CD4-positive, alpha-beta T cell (primary cell): ENCODE data around the gene CPNE8. TPM values are rescaled to one million over a fixed set of nuclear protein-coding genes. Genes with fewer than 3 reads are reported as not detected.

Experiments
- ATAC-seq: fragments of 200-7000 bp; cut with Tn5 transposase; one replicate; pipeline ENCODE4 v1.10.0; 2022; ENCODE audit warnings: mild to moderate bottlenecking; ENCODE audit not compliant: poor library complexity
- CTCF ChIA-PET: fragments of 350-600 bp; sonication (Branson Sonifier 250); formaldehyde crosslinking; loops from one replicate; lab custom pipeline; 2021; ENCODE audit warnings: antibody characterized with exemption, inconsistent platforms; lab: Charles Lee
- POLR2A ChIA-PET: fragments of 350-600 bp; sonication (Branson Sonifier 250); formaldehyde crosslinking; loops from one replicate; lab custom pipeline; 2021; ENCODE audit warnings: antibody characterized with exemption, inconsistent platforms; lab: Charles Lee
- DNase-seq, 14 experiments: peaks; one replicate each; pipeline ENCODE4 v3.0.0-alpha.2; 2013 to 2020; ENCODE audit warnings: mixed read lengths in 2 of 14
- H3K27ac ChIP-seq, 2 donors: one replicate each; pipeline versions ENCODE4 v1.5.1 to v1.7.0; 2013; ENCODE audit warnings: low read length in 2 of 2, low read depth in 1 of 2, mild to moderate bottlenecking in 1 of 2
- H3K27me3 ChIP-seq, 2 experiments: 1 replicate in 1 of 2; 2 replicates in 1 of 2; pipeline versions ENCODE4 v1.6.1 to v1.7.0; 2013; ENCODE audit warnings: low read length in 2 of 2, control low read depth in 1 of 2, mild to moderate bottlenecking in 1 of 2, moderate library complexity in 1 of 2; ENCODE audit not compliant: insufficient read depth in 2 of 2, control insufficient read depth in 1 of 2
- H3K36me3 ChIP-seq: one replicate; pipeline ENCODE4 v1.6.1; 2013; ENCODE audit warnings: low read length, control low read depth; ENCODE audit not compliant: insufficient read depth
- H3K4me1 ChIP-seq: one replicate; pipeline ENCODE4 v1.6.1; 2013; ENCODE audit warnings: low read length, control low read depth; ENCODE audit not compliant: insufficient read depth
- H3K4me3 ChIP-seq: one replicate; pipeline ENCODE4 v1.5.1; 2013; ENCODE audit warnings: mild to moderate bottlenecking, low read length, moderate library complexity
- H3K9me3 ChIP-seq, 2 experiments: 1 replicate in 1 of 2; 2 replicates in 1 of 2; pipeline versions ENCODE4 v1.6.1 to v1.7.0; 2013; ENCODE audit warnings: low read length in 2 of 2, mild to moderate bottlenecking in 2 of 2, control low read depth in 1 of 2, moderate library complexity in 1 of 2; ENCODE audit not compliant: control insufficient read depth in 1 of 2, insufficient read depth in 1 of 2
- H3K27ac Mint-ChIP-seq: one replicate; pipeline ENCODE4 v1.8.0; 2020; ENCODE audit warnings: mixed read lengths
- H3K27me3 Mint-ChIP-seq: one replicate; pipeline ENCODE4 v1.8.0; 2021; ENCODE audit warnings: mixed read lengths
- H3K36me3 Mint-ChIP-seq: one replicate; pipeline ENCODE4 v1.8.0; 2021; ENCODE audit warnings: low read depth, mixed read lengths
- H3K4me1 Mint-ChIP-seq: one replicate; pipeline ENCODE4 v1.8.0; 2021; ENCODE audit warnings: low read depth, mixed read lengths
- H3K4me3 Mint-ChIP-seq: one replicate; pipeline ENCODE4 v1.8.0; 2020; ENCODE audit warnings: mild to moderate bottlenecking, mixed read lengths
- H3K9me3 Mint-ChIP-seq: one replicate; pipeline ENCODE4 v1.8.0; 2020; ENCODE audit warnings: mixed read lengths
- intact Hi-C, 2 experiments: fragments of 100-400 bp; cut with DNase I in 1 of 2; cut with micrococcal nuclease in 1 of 2; formaldehyde crosslinking; loops; one replicate each; pipeline versions ENCODE4 v1.15.1 to v1.9.0; 2023 to 2025; cut with DNase I, micrococcal nuclease
- total RNA-seq, 174 experiments: library from RNA in 2 of 174; stranded (reverse) in 2 of 174; gene quantifications; one replicate each; pipeline ENCODE4 v1.2.3 and lab custom pipeline; 2021 to 2026
- TF ChIP-seq, protein P1 (sequence below): fragments of 200-600 bp; IDR thresholded peaks from one replicate; pipeline ENCODE4 v1.8.0; 2022; ENCODE audit warnings: antibody characterized with exemption, mild to moderate bottlenecking

Gene CPNE8
- total RNA-seq, 2 experiments from 2014 or later, result 2.7 to 3.6 TPM

DNA sequence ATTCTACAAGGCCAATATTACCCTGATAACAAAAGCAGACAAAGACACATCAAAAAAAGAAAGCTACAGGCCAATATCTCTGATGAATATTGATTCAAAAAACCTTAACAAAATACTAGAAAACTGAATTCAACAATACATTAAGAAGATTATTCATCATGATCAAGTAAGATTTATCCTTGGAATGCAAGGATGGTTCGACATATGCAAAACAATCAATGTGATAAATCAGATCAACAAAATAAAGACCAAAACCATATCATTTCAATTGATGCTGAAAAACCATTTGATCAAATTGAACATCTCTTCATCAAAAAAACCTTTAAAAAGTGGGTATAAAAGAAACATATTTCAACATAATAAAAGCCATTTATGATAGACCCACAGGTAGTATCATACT is 117.3 kb downstream of the CPNE8 start:
- intact Hi-C loops, result no loop called here
- Mint-ChIP-seq H3K27me3 (no peaks in the 10 kb centered on the region), H3K4me3 (no peak overlapping the region), H3K36me3 (peaks cover 56% of the 10 kb centered on the region), H3K27ac (no peak overlapping the region), H3K9me3 (peaks cover 31% of the 10 kb centered on the region), H3K4me1 (no peaks in the 10 kb centered on the region)
- Histone ChIP-seq H3K4me3 (no peak overlapping the region), H3K36me3 (no peaks in the 10 kb centered on the region), H3K27me3 (no peaks in the 10 kb centered on the region), H3K27ac (no peak overlapping the region), H3K4me1 (no peaks in the 10 kb centered on the region), H3K9me3 (peaks cover 0 to 17% of the 10 kb centered on the region in 2 experiments)
- no peak for DNase-seq
- ATAC-seq, result no peak
- POLR2A ChIA-PET, result no interaction called here
- TF ChIP-seq, protein P1, sequence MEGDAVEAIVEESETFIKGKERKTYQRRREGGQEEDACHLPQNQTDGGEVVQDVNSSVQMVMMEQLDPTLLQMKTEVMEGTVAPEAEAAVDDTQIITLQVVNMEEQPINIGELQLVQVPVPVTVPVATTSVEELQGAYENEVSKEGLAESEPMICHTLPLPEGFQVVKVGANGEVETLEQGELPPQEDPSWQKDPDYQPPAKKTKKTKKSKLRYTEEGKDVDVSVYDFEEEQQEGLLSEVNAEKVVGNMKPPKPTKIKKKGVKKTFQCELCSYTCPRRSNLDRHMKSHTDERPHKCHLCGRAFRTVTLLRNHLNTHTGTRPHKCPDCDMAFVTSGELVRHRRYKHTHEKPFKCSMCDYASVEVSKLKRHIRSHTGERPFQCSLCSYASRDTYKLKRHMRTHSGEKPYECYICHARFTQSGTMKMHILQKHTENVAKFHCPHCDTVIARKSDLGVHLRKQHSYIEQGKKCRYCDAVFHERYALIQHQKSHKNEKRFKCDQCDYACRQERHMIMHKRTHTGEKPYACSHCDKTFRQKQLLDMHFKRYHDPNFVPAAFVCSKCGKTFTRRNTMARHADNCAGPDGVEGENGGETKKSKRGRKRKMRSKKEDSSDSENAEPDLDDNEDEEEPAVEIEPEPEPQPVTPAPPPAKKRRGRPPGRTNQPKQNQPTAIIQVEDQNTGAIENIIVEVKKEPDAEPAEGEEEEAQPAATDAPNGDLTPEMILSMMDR, result no peak
- CTCF ChIA-PET, result no interaction called here

DNA sequence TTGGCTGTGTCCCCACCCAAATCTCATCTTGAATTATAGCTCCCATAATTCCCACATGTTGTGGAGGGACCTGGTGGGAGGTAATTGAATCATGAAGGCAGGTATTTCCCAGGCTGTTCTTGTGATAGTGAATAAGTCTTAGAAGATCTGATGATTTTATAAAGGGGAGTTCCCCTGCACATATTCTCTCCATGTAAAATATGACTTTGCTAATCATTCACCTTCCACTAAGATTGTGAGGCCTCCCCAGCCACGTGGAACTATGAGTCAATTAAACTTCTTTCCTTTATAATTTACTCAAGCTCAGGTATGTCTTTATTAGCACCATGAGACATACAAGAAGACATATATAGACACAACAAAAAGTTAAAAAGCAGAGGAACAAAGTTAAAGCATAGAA is 120.0 kb downstream of the CPNE8 start:
- Histone ChIP-seq H3K4me3 (no peak overlapping the region), H3K27me3 (no peaks in the 10 kb centered on the region), H3K36me3 (no peaks in the 10 kb centered on the region), H3K4me1 (no peaks in the 10 kb centered on the region), H3K9me3 (peaks cover 0 to 17% of the 10 kb centered on the region in 2 experiments), H3K27ac (no peak overlapping the region)
- Mint-ChIP-seq H3K4me1 (no peaks in the 10 kb centered on the region), H3K36me3 (peaks cover 53% of the 10 kb centered on the region), H3K27ac (no peak overlapping the region), H3K4me3 (no peak overlapping the region), H3K27me3 (no peaks in the 10 kb centered on the region), H3K9me3 (peaks cover 32% of the 10 kb centered on the region)
- DNase-seq, result no peak
- CTCF ChIA-PET, result no interaction called here
- TF ChIP-seq, protein P1, result no peak
- POLR2A ChIA-PET, result no interaction called here
- ATAC-seq, result no peak
- intact Hi-C loops, result no loop called here

DNA sequence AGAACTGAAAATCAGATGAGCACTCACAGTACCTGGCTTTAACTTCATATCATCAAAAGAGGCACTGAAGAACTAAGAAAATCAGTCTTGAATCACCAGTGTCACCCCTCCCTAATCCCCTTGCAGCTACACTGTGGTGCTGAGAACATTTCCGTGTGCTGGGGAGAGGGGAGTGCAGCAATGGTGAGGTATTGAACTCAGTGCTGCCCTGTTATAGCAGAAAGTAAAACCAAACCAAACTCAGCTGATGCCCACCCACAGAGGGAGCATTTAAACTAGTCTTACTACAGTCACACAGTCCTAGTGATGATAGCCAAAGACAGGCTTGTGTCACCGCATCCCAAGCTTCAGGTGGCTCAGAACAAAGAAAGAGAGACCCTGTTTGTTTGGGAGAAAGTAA is 122.1 kb downstream of the CPNE8 start:
- ChIA-PET POLR2A (no interaction called here), CTCF (no interaction called here)
- H3K27ac ChIP-seq, result no peak overlapping the region
- H3K9me3 ChIP-seq, result peaks cover 0 to 6% of the 10 kb centered on the region in 2 experiments
- no peak for DNase-seq
- intact Hi-C loops, result no loop called here
- no peaks in the 10 kb centered on the region for H3K27me3 ChIP-seq
- Mint-ChIP-seq H3K27ac (no peak overlapping the region), H3K9me3 (peaks cover 25% of the 10 kb centered on the region), H3K4me1 (no peaks in the 10 kb centered on the region), H3K36me3 (peaks cover 52% of the 10 kb centered on the region), H3K27me3 (no peaks in the 10 kb centered on the region), H3K4me3 (no peak overlapping the region)
- no peaks in the 10 kb centered on the region for H3K4me1 ChIP-seq
- TF ChIP-seq, protein P1, result no peak
- ATAC-seq, result no peak
- H3K36me3 ChIP-seq, result no peaks in the 10 kb centered on the region
- no peak overlapping the region for H3K4me3 ChIP-seq
